A549 (cell line): ENCODE results near the gene HOXA11. TPM values are rescaled to one million over a fixed set of nuclear protein-coding genes. Genes with fewer than 3 reads are reported as not detected.

Experiments used
- ATAC-seq, 2 experiments: fragments of 200-7000 bp in 1 of 2; fragments of >200 bp in 1 of 2; cut with Nextera tagmentation in 1 of 2; cut with Tn5 transposase in 1 of 2; 3 replicates each; pipeline versions ENCODE4 v1.8.0 to v1.9.1; 2018 to 2020; ENCODE audit warnings: mild to moderate bottlenecking in 1 of 2, moderate library complexity in 1 of 2
- CTCF ChIA-PET: fragments of 300-600 bp; sonication (Branson Sonifier 250); formaldehyde crosslinking; extraction: SDS; loops from one replicate; lab custom pipeline; 2021; ENCODE audit warnings: antibody characterized with exemption, inconsistent platforms; lab: Yijun Ruan, JAX
- POLR2A ChIA-PET: fragments of 350-600 bp; formaldehyde crosslinking; extraction: SDS; loops from one replicate; lab custom pipeline; 2021; ENCODE audit warnings: antibody characterized with exemption, inconsistent platforms; lab: Yijun Ruan, JAX
- DNase-seq, 2 experiments: peaks; one replicate each; pipeline versions ENCODE4 v3.0.0 to v3.0.0-alpha.2; 2011 to 2016; ENCODE audit warnings: low read depth in 1 of 2, low spot score in 1 of 2
- FAIRE-seq: peaks from 2 replicates; lab custom pipeline; 2011; peaks lifted over from hg19 to GRCh38; lab: Jason Lieb, UNC
- H3K27ac ChIP-seq, 2 experiments: fragments of >200 bp; sonication (Bioruptor Twin); formaldehyde crosslinking; 3 replicates each; pipeline ENCODE4 v1.5.1; 2016 to 2017
- H3K4me1 ChIP-seq: fragments of >200 bp; sonication (Bioruptor Twin); formaldehyde crosslinking; 3 replicates; pipeline ENCODE4 v1.6.1; 2016
- H3K4me2 ChIP-seq: fragments of >200 bp; sonication (Bioruptor Twin); formaldehyde crosslinking; 3 replicates; pipeline ENCODE4 v1.6.1; 2016
- H3K4me3 ChIP-seq: fragments of >200 bp; sonication (Bioruptor Twin); formaldehyde crosslinking; 3 replicates; pipeline ENCODE4 v1.5.1; 2016
- H3K9me3 ChIP-seq: fragments of >200 bp; sonication (Bioruptor Twin); formaldehyde crosslinking; 3 replicates; pipeline ENCODE4 v1.6.1; 2016
- ATOH8 ChIP-seq: fragments of 250-450 bp; sonication (Bioruptor Pico); IDR thresholded peaks from 2 replicates; pipeline ENCODE4 v1.5.0; 2020; ENCODE audit warnings: low read depth, mild to moderate bottlenecking, moderate library complexity
- CBX8 ChIP-seq: fragments of 200-600 bp; sonication (generic); IDR thresholded peaks from 2 replicates; pipeline ENCODE4 v1.6.1; 2016
- CEBPB ChIP-seq, 2 experiments: fragments of >200 bp in 1 of 2; sonication (Bioruptor Twin) in 1 of 2; formaldehyde crosslinking in 1 of 2; IDR thresholded peaks; 2 replicates each; pipeline ENCODE4 v1.6.1; 2012 to 2016
- CTCF ChIP-seq: fragments of >200 bp; sonication (Bioruptor Twin); formaldehyde crosslinking; IDR thresholded peaks from 3 replicates; pipeline ENCODE4 v1.5.1; 2016
- EHMT2 ChIP-seq: fragments of 200-600 bp; sonication (generic); IDR thresholded peaks from 2 replicates; pipeline ENCODE4 v1.6.1; 2016; ENCODE audit warnings: antibody characterized with exemption, low read depth, mild to moderate bottlenecking, moderate library complexity
- FOSL2 ChIP-seq, 2 experiments: fragments of 450-650 bp in 1 of 2; fragments of >200 bp in 1 of 2; sonication (Bioruptor Twin) in 1 of 2; formaldehyde crosslinking; IDR thresholded peaks; 2 replicates each; pipeline versions ENCODE4 v1.5.0 to v1.6.1; 2016 to 2020; ENCODE audit warnings: mild to moderate bottlenecking in 1 of 2, moderate library complexity in 1 of 2
- HDAC2 ChIP-seq: fragments of 200-600 bp; sonication (generic); IDR thresholded peaks from 2 replicates; pipeline ENCODE4 v1.6.1; 2016
- HES2 ChIP-seq: fragments of >200 bp; sonication (Bioruptor Twin); formaldehyde crosslinking; IDR thresholded peaks from 2 replicates; pipeline ENCODE4 v1.6.1; 2016
- HOXA7 ChIP-seq: fragments of 250-450 bp; sonication (Bioruptor Pico); IDR thresholded peaks from 2 replicates; pipeline ENCODE4 v1.5.0; 2020; ENCODE audit warnings: mild to moderate bottlenecking, moderate library complexity
- JUN ChIP-seq, 2 experiments: fragments of >200 bp; sonication (Bioruptor Twin); formaldehyde crosslinking; IDR thresholded peaks; 2 replicates in 1 of 2; 3 replicates in 1 of 2; pipeline ENCODE4 v1.6.1; 2016 to 2017
- JUNB ChIP-seq: fragments of >200 bp; sonication (Bioruptor Twin); formaldehyde crosslinking; IDR thresholded peaks from 2 replicates; pipeline ENCODE4 v1.6.1; 2016
- KDM5A ChIP-seq: fragments of 200-600 bp; sonication (generic); IDR thresholded peaks from 2 replicates; pipeline ENCODE4 v1.6.1; 2016; ENCODE audit warnings: antibody characterized with exemption, mild to moderate bottlenecking
- MAFK ChIP-seq: fragments of 450-650 bp; IDR thresholded peaks from 2 replicates; pipeline ENCODE4 v1.6.1; 2014; ENCODE audit not compliant: partially characterized antibody
- MAZ ChIP-seq: fragments of 150-350 bp; IDR thresholded peaks from 2 replicates; pipeline ENCODE4 v1.6.1; 2014; ENCODE audit warnings: antibody characterized with exemption, low read depth, low read length, borderline replicate concordance
- PBX3 ChIP-seq: IDR thresholded peaks from 2 replicates; pipeline ENCODE4 v1.6.1; 2012
- POLR2A ChIP-seq: IDR thresholded peaks from 2 replicates; pipeline ENCODE4 v1.6.1; 2012; ENCODE audit warnings: mild to moderate bottlenecking, low read length
- RAD21 ChIP-seq, 2 experiments: fragments of >200 bp in 1 of 2; sonication (Bioruptor Twin) in 1 of 2; formaldehyde crosslinking in 1 of 2; IDR thresholded peaks in 1 of 2; conservative IDR thresholded peaks in 1 of 2; 2 replicates in 1 of 2; 3 replicates in 1 of 2; pipeline ENCODE4 v1.6.1; 2012 to 2018; ENCODE audit warnings: inconsistent platforms in 1 of 2
- REST ChIP-seq: fragments of 200-600 bp; sonication (generic); IDR thresholded peaks from 2 replicates; pipeline ENCODE4 v1.6.1; 2016; ENCODE audit warnings: antibody characterized with exemption, mild to moderate bottlenecking, moderate library complexity
- RFX5 ChIP-seq: fragments of 450-650 bp; IDR thresholded peaks from 2 replicates; pipeline ENCODE4 v1.7.1; 2014; ENCODE audit warnings: antibody characterized with exemption, mild to moderate bottlenecking, moderate library complexity
- TP53 ChIP-seq: fragments of 250-450 bp; sonication (Bioruptor Pico); IDR thresholded peaks from 2 replicates; pipeline ENCODE4 v1.5.0; 2021; ENCODE audit warnings: mild to moderate bottlenecking, moderate library complexity
- WGBS: methylation state at CpG from one replicate; pipeline ENCODE4 v1.1.6; 2017; ENCODE audit errors: missing lambda C conversion rate; 5-methylcytosine and 5-hydroxymethylcytosine counted together
- polyA plus RNA-seq, 4 experiments: library from polyadenylated mRNA; depleted of rRNA in 3 of 4; stranded (reverse); fragments of >200 nt; fragmentation: RNase III in 1 of 4; extraction: RNeasy Plus Mini Kit Qiagen cat#74134 plus additional on column Dnase treatment in 1 of 4; gene quantifications; 2 replicates in 3 of 4; 3 replicates in 1 of 4; pipeline ENCODE4 v1.2.3, GENCODE V29; 2011 to 2017

Gene HOXA11
- polyA plus RNA-seq, 2 of the 4 experiments (the other 2 are of a cell fraction), result 0.68 to 0.84 TPM

GRCh38 chr7:27171637-27172314 is 13.3 kb downstream of the HOXA11 start:
- DNase-seq, result no peak
- CTCF ChIA-PET, result interaction anchor here (2.7 to 6.1 kb wide), 3 partner anchors 7 to 21 kb away, joined by 7 to 47 read pairs (median 33); no protein-coding TSS in a partner anchor
- H3K4me2 ChIP-seq, result peak overlapping the region; percentile 74; the same call in 1 of the 3 replicates
- no peak for ATAC-seq
- POLR2A ChIA-PET, result no interaction called here
- peaks cover 4% of the 10 kb centered on the region; the same call in 1 of the 3 replicates for H3K4me1 ChIP-seq
- no peak for FAIRE-seq
- no peak overlapping the region for H3K4me3 ChIP-seq
- TF ChIP-seq FOSL2 (IDR thresholded peaks at IDR 0.05) (no peak), FOSL2 (CRISPR knock-in tag; IDR thresholded peaks at IDR 0.05) (no peak), CTCF (no peak), TP53 (CRISPR knock-in tag) (no peak), JUN (IDR thresholded peaks at IDR 0.05) (no peak), RFX5 (no peak), CBX8 (no peak), POLR2A (no peak), REST (no peak), JUNB (no peak), EHMT2 (no peak), ATOH8 (CRISPR knock-in tag) (no peak), HDAC2 (no peak), MAFK (no peak), MAZ (no peak), HES2 (no peak), RAD21 (conservative IDR thresholded peaks at IDR 0.05 in 1 of 2, IDR thresholded peaks at IDR 0.05 in 1 of 2) (no peak), PBX3 (no peak), KDM5A (no peak), HOXA7 (CRISPR knock-in tag) (no peak), CEBPB (IDR thresholded peaks at IDR 0.05) (no peak)
- no peaks in the 10 kb centered on the region for H3K9me3 ChIP-seq
- peak overlapping the region in 1 of 2 experiments; percentile 90; a peak in 2 of 6 replicates for H3K27ac ChIP-seq
- WGBS, result 94% methylated on average over 30 of the region's 30 CpGs
